ENCODE data around the gene QRFPR. TPM values are rescaled to one million over a fixed set of nuclear protein-coding genes. Genes with fewer than 3 reads are reported as not detected.

Gene QRFPR
- total and polyA plus RNA-seq, 2 of the 4 experiments (the other 2 are of a cell fraction): not detected

- DNase-seq: no peak
- H3K56ac ChIP-seq (ENCODE audit: extremely low read depth, insufficient read depth, low read length): no peak overlapping the region
- no peak overlapping the region for H2AK5ac ChIP-seq (ENCODE audit: low read depth, low read length)
- peaks cover 17% of the 10 kb centered on the region for H3K27me3 ChIP-seq (ENCODE audit: control insufficient read depth, insufficient read depth, low read length)
- no TSS peak for BruUV-seq (replicated peaks)
- ATAC-seq (ENCODE audit: low read depth): no peak
- no peak overlapping the region for H3K14ac ChIP-seq (replicated peaks; ENCODE audit: low read depth, low read length)
- no peak overlapping the region for H3K23ac ChIP-seq (ENCODE audit: low read depth, low read length)
- no peak overlapping the region for H3K4ac ChIP-seq (ENCODE audit: low read depth, low read length)
- in situ Hi-C loops (cut with MboI; ENCODE audit: low sequenced_read_pairs): no loop called here
- H3K9me1 ChIP-seq (ENCODE audit: insufficient read depth, low read length): no peaks in the 10 kb centered on the region
- no peak overlapping the region for H2BK20ac ChIP-seq (ENCODE audit: low read depth, low read length)
- CTCF ChIA-PET: no interaction called here
- no peaks in the 10 kb centered on the region for H3K4me1 ChIP-seq (ENCODE audit: control insufficient read depth, insufficient read depth, low read length)
- H3K4me2 ChIP-seq (ENCODE audit: low read depth, low read length): no peak overlapping the region
- H3K79me1 ChIP-seq (ENCODE audit: low read depth in 1 of 2, low read length in 2 of 2): no peaks in the 10 kb centered on the region
- H3K9ac ChIP-seq (ENCODE audit: low read depth, low read length): no peak overlapping the region
- no peak overlapping the region for H4K5ac ChIP-seq (ENCODE audit: low read depth, low read length)
- dilution Hi-C loops (cut with HindIII; ENCODE audit: low sequenced_read_pairs, unreplicated experiment): no loop called here
- intact Hi-C loops (cut with micrococcal nuclease): loop anchor here (10.0 kb wide), 1 partner anchor 449 kb away; the partner anchor contains the start of gene CCNA2
- H3K27ac ChIP-seq (ENCODE audit: insufficient read depth, low read length): no peak overlapping the region
- H4K20me1 ChIP-seq (ENCODE audit: insufficient read depth, low read length): no peaks in the 10 kb centered on the region
- no peaks in the 10 kb centered on the region for H3K9me3 ChIP-seq (ENCODE audit: control insufficient read depth, insufficient read depth, low read length)
- H2BK5ac ChIP-seq (ENCODE audit: low read depth, low read length, poor library complexity, severe bottlenecking): no peak overlapping the region
- no CpG with 5 or more reads among the region's 1 CpG for WGBS, 2 experiments (ENCODE audit: extremely low coverage in 2 of 2, insufficient read length in 1 of 2)
- no peak overlapping the region for H2BK120ac ChIP-seq (ENCODE audit: low read depth, low read length)
- POLR2A ChIA-PET (ENCODE audit: unreplicated experiment): no interaction called here
- no peak overlapping the region for H4K91ac ChIP-seq (ENCODE audit: insufficient read depth, low read depth, low read length)
- H2BK15ac ChIP-seq (ENCODE audit: low read depth, low read length): no peak overlapping the region
- TF ChIP-seq FOS (IDR thresholded peaks at IDR 0.05; ENCODE audit: low read depth, low read length) (no peak), POLR2A (IDR thresholded peaks at IDR 0.05; ENCODE audit: low read depth, low read length) (no peak)
- H3K4me3 ChIP-seq (ENCODE audit: insufficient read depth, low read depth, low read length): no peak overlapping the region
- no peak overlapping the region for H2AK9ac ChIP-seq (replicated peaks; ENCODE audit: low read depth, low read length, poor library complexity)
- no peak overlapping the region for H4K8ac ChIP-seq (ENCODE audit: low read depth in 2 of 2, low read length in 2 of 2)
- H2AFZ ChIP-seq (replicated peaks; ENCODE audit: low read length, poor library complexity): no peak overlapping the region
- H3K18ac ChIP-seq (ENCODE audit: low read depth, low read length): no peak overlapping the region
- H3K36me3 ChIP-seq (ENCODE audit: control insufficient read depth, insufficient read depth, low read length): no peaks in the 10 kb centered on the region
Observed at GRCh38 chr4:121376097-121376496, 4.7 kb downstream of the QRFPR start.

Data from IMR-90 (cell line).